ENCODE data around the gene LRRC51.
A peak's percentile ranks its signal among the peaks of the same experiment; 100 is the strongest.

Gene LRRC51

DNA sequence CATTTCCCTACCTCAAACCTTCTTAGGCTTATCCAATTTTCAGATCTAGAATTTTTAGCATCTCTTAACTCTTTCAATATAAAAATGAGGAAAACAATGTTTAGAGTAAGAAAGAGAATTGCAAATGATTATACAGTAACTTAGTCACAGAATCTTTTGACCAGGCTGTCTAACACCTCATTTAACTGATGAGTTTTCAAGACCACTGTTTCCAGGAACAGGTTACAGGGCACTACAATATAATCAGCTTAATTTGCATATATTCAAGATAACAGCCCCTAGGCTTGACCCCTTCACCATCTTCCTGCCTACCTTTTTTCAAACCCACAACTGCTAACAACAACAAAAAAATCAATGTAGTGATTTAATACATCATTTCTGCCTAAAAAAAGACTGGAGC is 13.0 kb upstream of the LRRC51 start:
- no peaks in the 10 kb centered on the region for H3K36me3 ChIP-seq (ENCODE audit: control insufficient read depth, insufficient read depth, low read length)
- H2AK5ac ChIP-seq (ENCODE audit: low read length), result no peak overlapping the region

DNA sequence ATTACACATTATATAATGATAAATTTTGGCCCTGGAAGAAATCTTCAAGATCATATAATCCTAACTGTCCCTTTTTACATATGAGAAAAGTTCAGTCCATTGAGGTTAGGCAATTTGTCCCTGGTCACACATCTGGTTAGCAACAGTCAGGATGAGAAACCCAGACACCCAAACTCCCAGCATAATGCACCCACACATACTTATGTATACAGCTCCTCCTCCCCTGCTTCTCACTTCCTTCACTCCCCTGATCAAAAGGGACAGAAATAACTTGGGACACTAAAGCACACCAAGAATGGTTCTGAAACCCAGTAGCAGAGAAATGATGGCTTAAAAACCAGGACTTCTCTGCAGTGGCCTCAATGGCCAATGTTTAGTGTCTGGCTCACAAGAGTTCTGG is 11.4 kb upstream of the LRRC51 start:
- H3K36me3 ChIP-seq (ENCODE audit: control insufficient read depth, insufficient read depth, low read length), result no peaks in the 10 kb centered on the region
- H3K23ac ChIP-seq (ENCODE audit: low read length), result no peak overlapping the region
- no peaks in the 10 kb centered on the region for H3K27me3 ChIP-seq (ENCODE audit: insufficient read depth, low read length, poor library complexity)
- H3K9ac ChIP-seq (ENCODE audit: low read length), result no peak overlapping the region
- H3K4me1 ChIP-seq (ENCODE audit: control insufficient read depth, low read depth, low read length), result peaks cover 19% of the 10 kb centered on the region
- H3K27ac ChIP-seq (ENCODE audit: low read depth, low read length), result no peak overlapping the region
- no peak overlapping the region for H2BK5ac ChIP-seq (ENCODE audit: low read length)
- H3K79me1 ChIP-seq (ENCODE audit: low read length), result peaks cover 16% of the 10 kb centered on the region
- no peak overlapping the region for H2AK5ac ChIP-seq (ENCODE audit: low read length)
- H4K5ac ChIP-seq (ENCODE audit: low read length), result no peak overlapping the region
- no peak overlapping the region for H3K18ac ChIP-seq (ENCODE audit: low read length)
- H3K79me2 ChIP-seq (ENCODE audit: control insufficient read depth, insufficient read depth, low read length), result peaks cover 31% of the 10 kb centered on the region
- H3K4me2 ChIP-seq (ENCODE audit: low read length), result no peak overlapping the region
- H2BK15ac ChIP-seq (replicated peaks; ENCODE audit: low read depth), result no peak overlapping the region
- no peak overlapping the region for H3K4ac ChIP-seq (ENCODE audit: low read depth, low read length)
- H2BK120ac ChIP-seq (ENCODE audit: low read depth, low read length), result no peak overlapping the region
- H3K56ac ChIP-seq (ENCODE audit: low read length), result no peak overlapping the region
- no peak overlapping the region for H4K8ac ChIP-seq (ENCODE audit: low read depth, low read length)
- H3K4me3 ChIP-seq (ENCODE audit: low read length), result no peak overlapping the region
- DNase-seq, result no peak

More for the DNA sequence above, 13.0 kb upstream of the LRRC51 start:
- no peak overlapping the region for H3K56ac ChIP-seq (ENCODE audit: low read length)
- H2BK5ac ChIP-seq (ENCODE audit: low read length), result no peak overlapping the region
- H3K4me3 ChIP-seq (ENCODE audit: low read length), result no peak overlapping the region
- H2BK120ac ChIP-seq (ENCODE audit: low read depth, low read length), result no peak overlapping the region
- H3K9ac ChIP-seq (ENCODE audit: low read length), result no peak overlapping the region
- H3K18ac ChIP-seq (ENCODE audit: low read length), result no peak overlapping the region
- peaks cover 14% of the 10 kb centered on the region for H3K79me1 ChIP-seq (ENCODE audit: low read length)
- H3K27me3 ChIP-seq (ENCODE audit: insufficient read depth, low read length, poor library complexity), result no peaks in the 10 kb centered on the region
- no peak overlapping the region for H4K5ac ChIP-seq (ENCODE audit: low read length)
- no peak overlapping the region for H3K4ac ChIP-seq (ENCODE audit: low read depth, low read length)
- peaks cover 19% of the 10 kb centered on the region for H3K4me1 ChIP-seq (ENCODE audit: control insufficient read depth, low read depth, low read length)
- H3K79me2 ChIP-seq (ENCODE audit: control insufficient read depth, insufficient read depth, low read length), result peaks cover 22% of the 10 kb centered on the region
- H4K8ac ChIP-seq (ENCODE audit: low read depth, low read length), result no peak overlapping the region
- H2BK15ac ChIP-seq (replicated peaks; ENCODE audit: low read depth), result no peak overlapping the region
- H3K23ac ChIP-seq (ENCODE audit: low read length), result no peak overlapping the region
- H3K4me2 ChIP-seq (ENCODE audit: low read length), result no peak overlapping the region
- no peak for DNase-seq
- no peak overlapping the region for H3K27ac ChIP-seq (ENCODE audit: low read depth, low read length)

GRCh38 chr11:72069787-72070251 is 10.8 kb upstream of the LRRC51 start:
- peak; percentile 71 for DNase-seq
- peaks cover 34% of the 10 kb centered on the region for H3K79me2 ChIP-seq (ENCODE audit: control insufficient read depth, insufficient read depth, low read length)
- no peak overlapping the region for H4K8ac ChIP-seq (ENCODE audit: low read depth, low read length)
- H3K4me2 ChIP-seq (ENCODE audit: low read length), result no peak overlapping the region
- no peak overlapping the region for H2BK15ac ChIP-seq (replicated peaks; ENCODE audit: low read depth)
- no peak overlapping the region for H3K4ac ChIP-seq (ENCODE audit: low read depth, low read length)
- no peak overlapping the region for H3K23ac ChIP-seq (ENCODE audit: low read length)
- H2BK5ac ChIP-seq (ENCODE audit: low read length), result no peak overlapping the region
- H3K4me1 ChIP-seq (ENCODE audit: control insufficient read depth, low read depth, low read length), result peaks cover 19% of the 10 kb centered on the region
- no peak overlapping the region for H2BK120ac ChIP-seq (ENCODE audit: low read depth, low read length)
- no peak overlapping the region for H3K27ac ChIP-seq (ENCODE audit: low read depth, low read length)
- H3K36me3 ChIP-seq (ENCODE audit: control insufficient read depth, insufficient read depth, low read length), result no peaks in the 10 kb centered on the region
- H3K79me1 ChIP-seq (ENCODE audit: low read length), result peaks cover 16% of the 10 kb centered on the region
- H3K18ac ChIP-seq (ENCODE audit: low read length), result no peak overlapping the region
- H3K9ac ChIP-seq (ENCODE audit: low read length), result peak overlapping the region; percentile 12
- H4K5ac ChIP-seq (ENCODE audit: low read length), result no peak overlapping the region
- H2AK5ac ChIP-seq (ENCODE audit: low read length), result no peak overlapping the region
- no CpG with 5 or more reads among the region's 2 CpGs for WGBS (ENCODE audit: extremely low coverage, insufficient coverage, low lambda C conversion rate)
- H3K4me3 ChIP-seq (ENCODE audit: low read length), result no peak overlapping the region
- no peaks in the 10 kb centered on the region for H3K27me3 ChIP-seq (ENCODE audit: insufficient read depth, low read length, poor library complexity)
- H3K56ac ChIP-seq (ENCODE audit: low read length), result peak overlapping the region; percentile 36

DNA sequence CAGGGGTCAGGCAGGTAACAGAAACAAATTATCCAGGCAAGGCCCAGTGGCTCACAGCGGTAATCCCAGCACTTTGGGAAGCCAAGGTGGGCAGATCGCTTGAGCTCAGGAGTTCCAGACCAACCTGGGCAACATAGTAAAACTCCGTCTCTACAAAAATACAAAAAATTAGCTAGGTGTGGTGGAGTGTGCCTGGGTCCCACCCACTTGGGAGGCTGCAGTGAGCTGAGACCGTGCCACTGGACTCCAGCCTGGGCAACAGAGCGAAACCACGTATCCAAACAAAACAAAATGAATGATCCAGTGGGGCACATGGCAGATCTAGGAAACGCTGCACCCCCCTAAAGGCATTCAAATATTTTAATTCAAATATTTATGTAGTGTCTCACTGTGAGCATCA is 10.2 kb upstream of the LRRC51 start:
- H3K23ac ChIP-seq (ENCODE audit: low read length), result no peak overlapping the region
- no peak overlapping the region for H2BK5ac ChIP-seq (ENCODE audit: low read length)
- DNase-seq, result no peak
- H4K5ac ChIP-seq (ENCODE audit: low read length), result no peak overlapping the region
- no peak overlapping the region for H2BK120ac ChIP-seq (ENCODE audit: low read depth, low read length)
- peaks cover 19% of the 10 kb centered on the region for H3K4me1 ChIP-seq (ENCODE audit: control insufficient read depth, low read depth, low read length)
- no peak overlapping the region for H3K4ac ChIP-seq (ENCODE audit: low read depth, low read length)
- no peak overlapping the region for H2BK15ac ChIP-seq (replicated peaks; ENCODE audit: low read depth)
- H3K4me3 ChIP-seq (ENCODE audit: low read length), result no peak overlapping the region
- H3K18ac ChIP-seq (ENCODE audit: low read length), result no peak overlapping the region
- peaks cover 39% of the 10 kb centered on the region for H3K79me2 ChIP-seq (ENCODE audit: control insufficient read depth, insufficient read depth, low read length)
- H3K9ac ChIP-seq (ENCODE audit: low read length), result no peak overlapping the region
- WGBS (ENCODE audit: extremely low coverage, insufficient coverage, low lambda C conversion rate), result no CpG with 5 or more reads among the region's 7 CpGs
- no peaks in the 10 kb centered on the region for H3K27me3 ChIP-seq (ENCODE audit: insufficient read depth, low read length, poor library complexity)
- H3K56ac ChIP-seq (ENCODE audit: low read length), result no peak overlapping the region
- H3K36me3 ChIP-seq (ENCODE audit: control insufficient read depth, insufficient read depth, low read length), result no peaks in the 10 kb centered on the region
- no peak overlapping the region for H3K27ac ChIP-seq (ENCODE audit: low read depth, low read length)
- no peak overlapping the region for H2AK5ac ChIP-seq (ENCODE audit: low read length)
- no peak overlapping the region for H3K4me2 ChIP-seq (ENCODE audit: low read length)
- H3K79me1 ChIP-seq (ENCODE audit: low read length), result peaks cover 19% of the 10 kb centered on the region
- H4K8ac ChIP-seq (ENCODE audit: low read depth, low read length), result no peak overlapping the region

- no peak overlapping the region for H4K8ac ChIP-seq (ENCODE audit: low read depth, low read length)
- no peaks in the 10 kb centered on the region for H3K36me3 ChIP-seq (ENCODE audit: control insufficient read depth, insufficient read depth, low read length)
- no peak overlapping the region for H4K5ac ChIP-seq (ENCODE audit: low read length)
- no peak overlapping the region for H2BK5ac ChIP-seq (ENCODE audit: low read length)
- H3K23ac ChIP-seq (ENCODE audit: low read length), result no peak overlapping the region
- no peak overlapping the region for H3K4ac ChIP-seq (ENCODE audit: low read depth, low read length)
- no peak overlapping the region for H3K18ac ChIP-seq (ENCODE audit: low read length)
- no peak overlapping the region for H3K4me2 ChIP-seq (ENCODE audit: low read length)
- peaks cover 10% of the 10 kb centered on the region for H3K79me1 ChIP-seq (ENCODE audit: low read length)
- H3K79me2 ChIP-seq (ENCODE audit: control insufficient read depth, insufficient read depth, low read length), result peaks cover 42% of the 10 kb centered on the region
- H2BK120ac ChIP-seq (ENCODE audit: low read depth, low read length), result no peak overlapping the region
- H3K4me1 ChIP-seq (ENCODE audit: control insufficient read depth, low read depth, low read length), result peaks cover 11% of the 10 kb centered on the region
- no peak overlapping the region for H2BK15ac ChIP-seq (replicated peaks; ENCODE audit: low read depth)
- no peak overlapping the region for H2AK5ac ChIP-seq (ENCODE audit: low read length)
- no peak overlapping the region for H3K4me3 ChIP-seq (ENCODE audit: low read length)
- H3K9ac ChIP-seq (ENCODE audit: low read length), result no peak overlapping the region
- WGBS (ENCODE audit: extremely low coverage, insufficient coverage, low lambda C conversion rate), result no CpG with 5 or more reads among the region's 3 CpGs
- H3K56ac ChIP-seq (ENCODE audit: low read length), result no peak overlapping the region
- H3K27ac ChIP-seq (ENCODE audit: low read depth, low read length), result no peak overlapping the region
- peak; percentile 59 for DNase-seq
- H3K27me3 ChIP-seq (ENCODE audit: insufficient read depth, low read length, poor library complexity), result no peaks in the 10 kb centered on the region
Observed at GRCh38 chr11:72072348-72072747, 8.3 kb upstream of the LRRC51 start.

- Histone ChIP-seq H2BK5ac (ENCODE audit: low read length) (no peak overlapping the region), H3K27me3 (ENCODE audit: insufficient read depth, low read length, poor library complexity) (no peaks in the 10 kb centered on the region), H3K79me1 (ENCODE audit: low read length) (peaks cover 10% of the 10 kb centered on the region), H3K4me2 (ENCODE audit: low read length) (no peak overlapping the region), H3K36me3 (ENCODE audit: control insufficient read depth, insufficient read depth, low read length) (no peaks in the 10 kb centered on the region), H3K4ac (ENCODE audit: low read depth, low read length) (no peak overlapping the region), H4K8ac (ENCODE audit: low read depth, low read length) (no peak overlapping the region), H4K5ac (ENCODE audit: low read length) (no peak overlapping the region), H3K4me3 (ENCODE audit: low read length) (no peak overlapping the region), H3K9ac (ENCODE audit: low read length) (no peak overlapping the region), H2BK15ac (replicated peaks; ENCODE audit: low read depth) (no peak overlapping the region), H3K79me2 (ENCODE audit: control insufficient read depth, insufficient read depth, low read length) (peaks cover 58% of the 10 kb centered on the region), H3K23ac (ENCODE audit: low read length) (no peak overlapping the region), H3K4me1 (ENCODE audit: control insufficient read depth, low read depth, low read length) (peaks cover 6% of the 10 kb centered on the region), H3K27ac (ENCODE audit: low read depth, low read length) (no peak overlapping the region), H3K56ac (ENCODE audit: low read length) (no peak overlapping the region), H2AK5ac (ENCODE audit: low read length) (no peak overlapping the region), H2BK120ac (ENCODE audit: low read depth, low read length) (no peak overlapping the region), H3K18ac (ENCODE audit: low read length) (no peak overlapping the region)
- WGBS (ENCODE audit: extremely low coverage, insufficient coverage, low lambda C conversion rate), result no CpG with 5 or more reads among the region's 1 CpG
- peak; percentile 69 for DNase-seq
Observed at GRCh38 chr11:72075109-72075508, 5.5 kb upstream of the LRRC51 start.
